Measurements from ENCODE around the gene FBLIM1. TPM values are rescaled to one million over a fixed set of nuclear protein-coding genes. Genes with fewer than 3 reads are reported as not detected.

FBLIM1 gene
- total RNA-seq, 1 donor from 2014 or later, result not detected

DNA sequence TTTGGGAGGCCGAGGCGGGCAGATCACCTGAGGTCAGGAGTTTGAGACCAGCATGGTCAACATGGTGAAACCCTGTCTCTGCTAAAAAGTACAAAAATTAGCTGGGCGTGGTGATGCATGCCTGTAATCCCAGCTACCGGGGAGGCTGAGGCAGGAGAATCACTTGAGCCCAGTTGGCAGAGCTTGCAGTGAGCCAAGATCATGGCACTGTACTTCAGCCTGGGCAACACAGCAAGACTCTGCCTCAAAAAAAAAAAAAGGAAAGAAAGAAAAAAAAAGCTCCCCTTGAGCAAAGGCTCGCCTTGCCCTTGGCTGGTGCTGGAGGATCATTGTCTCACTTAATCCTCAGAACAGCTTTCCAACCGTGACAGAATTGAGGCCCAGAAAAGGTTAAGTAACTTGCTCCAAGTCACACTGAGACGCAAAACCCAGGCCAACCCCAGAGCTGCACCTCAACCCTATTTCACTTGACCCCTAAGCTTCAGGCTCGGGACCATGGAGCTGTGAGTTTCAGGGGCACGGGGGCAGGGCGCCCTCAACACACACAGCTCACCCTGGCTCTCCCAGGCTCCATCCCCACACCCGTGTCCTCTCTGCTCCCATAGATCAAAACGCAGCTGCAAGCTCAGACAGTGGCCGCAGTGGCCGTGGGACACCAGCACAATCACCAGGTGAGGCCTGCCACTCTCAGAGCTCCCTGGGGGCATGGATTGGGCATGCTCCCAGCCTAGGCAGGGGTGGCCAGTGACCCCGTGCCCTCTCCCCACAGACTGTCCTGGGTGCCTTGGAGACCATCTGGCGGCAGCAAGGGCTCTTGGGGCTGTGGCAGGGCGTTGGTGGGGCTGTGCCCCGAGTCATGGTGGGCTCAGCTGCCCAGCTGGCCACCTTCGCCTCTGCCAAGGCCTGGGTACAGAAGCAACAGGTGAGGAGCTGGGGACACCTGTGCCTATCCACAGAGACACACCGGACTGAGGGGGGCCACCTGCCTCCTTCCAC lies 21.0 kb upstream of the FBLIM1 start:
- intact Hi-C loops (cut with micrococcal nuclease), result no loop called here
- Mint-ChIP-seq H3K36me3 (ENCODE audit: low read depth) (peaks cover 19% of the 10 kb centered on the region), H3K4me1 (peaks cover 11% of the 10 kb centered on the region), H3K27me3 (no peaks in the 10 kb centered on the region), H3K9me3 (no peaks in the 10 kb centered on the region), H3K27ac (peak overlapping the region; percentile 72), H3K4me3 (no peak overlapping the region)
- ATAC-seq (ENCODE audit: low read depth), result no peak
- TF ChIP-seq, protein P1, sequence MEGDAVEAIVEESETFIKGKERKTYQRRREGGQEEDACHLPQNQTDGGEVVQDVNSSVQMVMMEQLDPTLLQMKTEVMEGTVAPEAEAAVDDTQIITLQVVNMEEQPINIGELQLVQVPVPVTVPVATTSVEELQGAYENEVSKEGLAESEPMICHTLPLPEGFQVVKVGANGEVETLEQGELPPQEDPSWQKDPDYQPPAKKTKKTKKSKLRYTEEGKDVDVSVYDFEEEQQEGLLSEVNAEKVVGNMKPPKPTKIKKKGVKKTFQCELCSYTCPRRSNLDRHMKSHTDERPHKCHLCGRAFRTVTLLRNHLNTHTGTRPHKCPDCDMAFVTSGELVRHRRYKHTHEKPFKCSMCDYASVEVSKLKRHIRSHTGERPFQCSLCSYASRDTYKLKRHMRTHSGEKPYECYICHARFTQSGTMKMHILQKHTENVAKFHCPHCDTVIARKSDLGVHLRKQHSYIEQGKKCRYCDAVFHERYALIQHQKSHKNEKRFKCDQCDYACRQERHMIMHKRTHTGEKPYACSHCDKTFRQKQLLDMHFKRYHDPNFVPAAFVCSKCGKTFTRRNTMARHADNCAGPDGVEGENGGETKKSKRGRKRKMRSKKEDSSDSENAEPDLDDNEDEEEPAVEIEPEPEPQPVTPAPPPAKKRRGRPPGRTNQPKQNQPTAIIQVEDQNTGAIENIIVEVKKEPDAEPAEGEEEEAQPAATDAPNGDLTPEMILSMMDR (IDR thresholded peaks at IDR 0.05), result no peak
- CTCF ChIA-PET, result interaction anchor here (1.6 kb wide), 1 partner anchor 11 kb away, joined by 3 read pairs; no protein-coding TSS in a partner anchor
- no peak for DNase-seq
- POLR2A ChIA-PET, result interaction anchor here (0.5 to 0.6 kb wide), 3 partner anchors 135 to 174 kb away, joined by 3 to 6 read pairs (median 4); no protein-coding TSS in a partner anchor

DNA sequence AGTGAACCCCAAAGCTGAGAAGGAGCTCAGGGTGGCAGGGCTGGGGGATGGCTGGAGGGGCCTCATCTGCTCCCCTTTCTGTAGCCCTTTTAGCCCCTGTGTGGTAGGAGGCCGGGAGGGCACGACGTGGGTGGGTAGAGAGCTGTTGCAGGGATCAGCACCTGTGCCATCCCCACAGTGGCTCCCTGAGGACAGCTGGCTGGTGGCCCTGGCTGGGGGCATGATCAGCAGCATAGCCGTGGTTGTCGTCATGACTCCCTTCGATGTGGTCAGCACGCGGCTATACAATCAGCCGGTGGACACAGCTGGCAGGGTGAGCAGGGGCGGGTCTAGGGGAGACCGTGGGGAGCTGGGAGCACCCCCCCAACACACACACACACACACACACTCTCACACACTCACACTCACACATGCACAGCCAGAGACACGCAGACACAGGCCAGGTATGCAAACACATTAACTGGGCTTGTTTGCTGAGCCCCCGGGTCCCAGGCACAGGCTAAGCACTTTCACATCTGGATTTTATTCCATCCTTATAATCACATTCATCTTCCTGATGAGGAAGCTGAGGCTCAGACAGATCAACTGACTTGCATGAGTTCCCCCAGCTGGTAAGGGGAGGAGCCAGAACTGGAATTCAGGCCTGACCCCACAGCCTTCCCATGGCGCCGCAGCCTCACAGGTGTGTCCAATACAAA lies 20.0 kb upstream of the FBLIM1 start:
- DNase-seq, result no peak
- Mint-ChIP-seq H3K4me3 (no peak overlapping the region), H3K4me1 (peaks cover 11% of the 10 kb centered on the region), H3K9me3 (no peaks in the 10 kb centered on the region), H3K36me3 (ENCODE audit: low read depth) (peaks cover 9% of the 10 kb centered on the region), H3K27me3 (no peaks in the 10 kb centered on the region), H3K27ac (no peak overlapping the region)
- TF ChIP-seq, protein P1 (IDR thresholded peaks at IDR 0.05), result no peak
- intact Hi-C loops (cut with micrococcal nuclease), result no loop called here
- no peak for ATAC-seq (ENCODE audit: low read depth)
- ChIA-PET POLR2A (interaction anchor here (0.6 kb wide), 2 partner anchors 25 to 240 kb away, joined by 3 to 4 read pairs; no protein-coding TSS in a partner anchor), CTCF (interaction anchor here (0.6 to 1.6 kb wide), 3 partner anchors 10 to 84 kb away, joined by 3 to 4 read pairs (median 4); no protein-coding TSS in a partner anchor)

DNA sequence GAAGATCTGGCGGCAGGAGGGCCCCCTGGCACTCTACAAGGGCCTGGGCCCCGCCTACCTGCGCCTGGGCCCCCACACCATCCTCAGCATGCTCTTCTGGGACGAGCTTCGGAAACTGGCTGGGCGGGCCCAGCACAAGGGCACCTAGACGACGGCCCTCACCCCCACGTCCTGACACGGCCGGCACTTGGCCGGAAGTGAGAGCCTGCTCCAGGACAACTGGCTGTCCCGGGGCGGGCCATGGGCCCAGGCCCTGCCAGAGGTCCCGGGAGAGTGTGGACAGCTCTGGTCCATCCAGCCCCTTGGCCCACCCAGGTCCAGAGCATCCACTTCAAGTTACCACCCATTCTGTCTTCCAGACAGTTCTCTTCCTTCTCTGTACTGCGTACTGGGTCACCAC lies 19.3 kb upstream of the FBLIM1 start:
- Mint-ChIP-seq H3K4me1 (peaks cover 11% of the 10 kb centered on the region), H3K36me3 (ENCODE audit: low read depth) (peaks cover 4% of the 10 kb centered on the region), H3K27ac (no peak overlapping the region), H3K9me3 (no peaks in the 10 kb centered on the region), H3K4me3 (no peak overlapping the region), H3K27me3 (no peaks in the 10 kb centered on the region)
- POLR2A ChIA-PET, result interaction anchor here (0.6 kb wide), 1 partner anchor 239 kb away, joined by 3 read pairs; no protein-coding TSS in a partner anchor
- CTCF ChIA-PET, result interaction anchor here (0.6 to 1.6 kb wide), 3 partner anchors 10 to 85 kb away, joined by 3 to 4 read pairs (median 4); no protein-coding TSS in a partner anchor
- TF ChIP-seq, protein P1 (IDR thresholded peaks at IDR 0.05), result no peak
- ATAC-seq (ENCODE audit: low read depth) (no peak), DNase-seq (no peak)
- intact Hi-C loops (cut with micrococcal nuclease), result no loop called here

DNA sequence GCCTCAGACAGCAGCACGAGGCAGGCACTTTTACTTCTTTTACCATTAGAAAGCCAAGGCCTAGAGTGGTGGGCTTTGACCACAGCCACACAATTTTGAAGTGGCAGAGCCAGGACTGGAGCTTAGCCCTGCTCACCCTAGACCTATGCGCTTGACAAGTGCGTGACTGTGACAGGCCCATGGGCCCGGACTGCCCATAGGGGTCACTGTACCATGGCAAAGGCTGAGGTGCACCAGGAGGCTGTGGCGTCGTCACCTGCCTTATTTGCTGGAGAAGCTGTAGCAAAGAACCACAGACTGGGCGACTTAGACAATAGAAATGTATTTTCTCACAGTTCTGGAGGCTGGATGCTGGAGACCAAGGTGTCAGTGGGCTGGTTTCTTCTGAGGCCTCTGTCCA lies 18.9 kb upstream of the FBLIM1 start:
- ATAC-seq (ENCODE audit: low read depth), result no peak

More for the DNA sequence above, 18.9 kb upstream of the FBLIM1 start:
- Mint-ChIP-seq H3K27me3 (no peaks in the 10 kb centered on the region), H3K4me1 (peaks cover 10% of the 10 kb centered on the region), H3K9me3 (no peaks in the 10 kb centered on the region), H3K36me3 (ENCODE audit: low read depth) (peaks cover under 1% of the 10 kb centered on the region), H3K4me3 (no peak overlapping the region), H3K27ac (no peak overlapping the region)
- intact Hi-C loops (cut with micrococcal nuclease), result loop anchor here (2.0 to 10.0 kb wide), 6 partner anchors 42 to 612 kb away; partner anchors contain the start of gene CASP9
- DNase-seq, result no peak
- TF ChIP-seq, protein P1 (IDR thresholded peaks at IDR 0.05), result no peak
- ChIA-PET CTCF (interaction anchor here (1.4 kb wide), 1 partner anchor 20 kb away, joined by 4 read pairs; no protein-coding TSS in a partner anchor), POLR2A (no interaction called here)

Data from activated B cell treated with CpG ODN at 0.5 μM for 24 hours (primary cell).